ENCODE results near the gene AKT1S1. TPM values are rescaled to one million over a fixed set of nuclear protein-coding genes. Genes with fewer than 3 reads are reported as not detected.

Gene AKT1S1
- total RNA-seq, 4 donors from 2014 or later = 14.4 to 24.6 (median 19.7) TPM

GRCh38 chr19:49883094-49883493 is 5.9 kb upstream of the AKT1S1 start:
- no peak for ATAC-seq
- TF ChIP-seq CTCF (IDR thresholded peaks at IDR 0.05) = no peak
- TF ChIP-seq EP300 (IDR thresholded peaks at IDR 0.05) = no peak
- TF ChIP-seq POLR2AphosphoS5 (IDR thresholded peaks at IDR 0.05) = no peak
- TF ChIP-seq POLR2A (IDR thresholded peaks at IDR 0.05) = no peak
- no peak overlapping the region for H3K27ac ChIP-seq
- 83 to 100% methylated on average over 1 of the region's 5 CpGs for WGBS, 2 donors (ENCODE audit: low coverage in 1 of 2)
- H3K4me1 ChIP-seq = peaks cover 0 to 24% (median 9%) of the 10 kb centered on the region in 3 donors
- H3K9me3 ChIP-seq = peaks cover 0 to 4% (median 0%) of the 10 kb centered on the region in 3 donors
- no peak overlapping the region for H3K4me3 ChIP-seq
- no peaks in the 10 kb centered on the region for H3K27me3 ChIP-seq
- H3K36me3 ChIP-seq = peaks cover 0 to 92% of the 10 kb centered on the region in 2 donors

GRCh38 chr19:49882643-49883042 is 5.5 kb upstream of the AKT1S1 start:
- no peak for TF ChIP-seq POLR2AphosphoS5 (IDR thresholded peaks at IDR 0.05)
- TF ChIP-seq EP300 (IDR thresholded peaks at IDR 0.05) = no peak
- no peak for TF ChIP-seq POLR2A (IDR thresholded peaks at IDR 0.05)
- no peak for TF ChIP-seq CTCF (IDR thresholded peaks at IDR 0.05)
- no peak overlapping the region for H3K27ac ChIP-seq
- no peak overlapping the region for H3K4me3 ChIP-seq
- peaks cover 0 to 88% of the 10 kb centered on the region in 2 donors for H3K36me3 ChIP-seq
- no peaks in the 10 kb centered on the region for H3K27me3 ChIP-seq
- peaks cover 0 to 26% (median 9%) of the 10 kb centered on the region in 3 donors for H3K4me1 ChIP-seq
- no peak for ATAC-seq
- H3K9me3 ChIP-seq = peaks cover 0 to 4% (median 0%) of the 10 kb centered on the region in 3 donors
- WGBS, 2 donors (ENCODE audit: low coverage in 1 of 2) = 100% methylated on average over 4 of the region's 14 CpGs; no CpG with 5 or more reads in 1 of the 2 donors

- 85 to 89% methylated on average over 18 to 21 of the region's 31 CpGs for WGBS, 2 donors (ENCODE audit: low coverage in 1 of 2)
- H3K27ac ChIP-seq = no peak overlapping the region
- no peak for ATAC-seq
- H3K4me1 ChIP-seq = peaks cover 0 to 26% (median 9%) of the 10 kb centered on the region in 3 donors
- peaks cover 0 to 4% (median 0%) of the 10 kb centered on the region in 3 donors for H3K9me3 ChIP-seq
- TF ChIP-seq CTCF (IDR thresholded peaks at IDR 0.05) (no peak), EP300 (IDR thresholded peaks at IDR 0.05) (no peak), POLR2A (IDR thresholded peaks at IDR 0.05) (no peak), POLR2AphosphoS5 (IDR thresholded peaks at IDR 0.05) (no peak)
- peaks cover 0 to 80% of the 10 kb centered on the region in 2 donors for H3K36me3 ChIP-seq
- H3K4me3 ChIP-seq = no peak overlapping the region
- H3K27me3 ChIP-seq = no peaks in the 10 kb centered on the region
Observed at GRCh38 chr19:49881672-49882394, 4.7 kb upstream of the AKT1S1 start.

GRCh38 chr19:49881186-49881585 is 4.0 kb upstream of the AKT1S1 start:
- peaks cover 0 to 73% of the 10 kb centered on the region in 2 donors for H3K36me3 ChIP-seq
- no peak overlapping the region for H3K4me3 ChIP-seq
- H3K9me3 ChIP-seq = peaks cover 0 to 4% (median 0%) of the 10 kb centered on the region in 3 donors
- H3K4me1 ChIP-seq = peaks cover 0 to 26% (median 9%) of the 10 kb centered on the region in 3 donors
- TF ChIP-seq CTCF (IDR thresholded peaks at IDR 0.05) (no peak), EP300 (IDR thresholded peaks at IDR 0.05) (no peak), POLR2AphosphoS5 (IDR thresholded peaks at IDR 0.05) (no peak), POLR2A (IDR thresholded peaks at IDR 0.05) (no peak)
- no peaks in the 10 kb centered on the region for H3K27me3 ChIP-seq
- WGBS, 2 donors (ENCODE audit: low coverage in 1 of 2) = 85% methylated on average over 4 of the region's 17 CpGs; no CpG with 5 or more reads in 1 of the 2 donors
- no peak for ATAC-seq
- no peak overlapping the region for H3K27ac ChIP-seq
